HG03159 (cell line): ENCODE data around the gene SERPINI2.

Experiments used
- ATAC-seq: cut with Tn5 transposase; IDR thresholded peaks from one replicate; pipeline ENCODE4 v1.9.1; 2021; ENCODE audit warnings: mild to moderate bottlenecking, moderate library complexity; ENCODE audit not compliant: unreplicated experiment

The SERPINI2 gene

GRCh38 chr3:167473863-167474262, at the start of gene SERPINI2:
Gene SERPINI2 (minus strand): TSS chr3:167474042. CDS start chr3:167471834, 2,208 bp downstream.
- no peak for ATAC-seq

GRCh38 chr3:167521006-167521355, 47.1 kb upstream of the SERPINI2 start:
- no peak for ATAC-seq

GRCh38 chr3:167520266-167521005, 46.6 kb upstream of the SERPINI2 start:
- no peak for ATAC-seq

GRCh38 chr3:167507954-167508353, 34.1 kb upstream of the SERPINI2 start:
- ATAC-seq, result no peak

GRCh38 chr3:167502401-167502800, 28.6 kb upstream of the SERPINI2 start:
- ATAC-seq, result no peak

- no peak for ATAC-seq
These were observed 28.1 kb upstream of the SERPINI2 start for GRCh38 chr3:167501941-167502340.

GRCh38 chr3:167497903-167498302, 24.1 kb upstream of the SERPINI2 start:
- no peak for ATAC-seq

GRCh38 chr3:167493244-167493643, 19.4 kb upstream of the SERPINI2 start:
- ATAC-seq, result peak; percentile 54

- ATAC-seq, result no peak
These were observed 17.8 kb upstream of the SERPINI2 start for GRCh38 chr3:167491621-167492020.

- ATAC-seq, result no peak
These were observed 15.7 kb upstream of the SERPINI2 start for GRCh38 chr3:167489571-167489970.

- ATAC-seq, result no peak
These were observed 13.7 kb upstream of the SERPINI2 start for GRCh38 chr3:167487556-167487955.

GRCh38 chr3:167484551-167484950, 10.7 kb upstream of the SERPINI2 start:
- ATAC-seq, result no peak

GRCh38 chr3:167483708-167484475, 10.1 kb upstream of the SERPINI2 start:
- ATAC-seq, result no peak

- ATAC-seq, result no peak
These were observed 7.3 kb upstream of the SERPINI2 start for GRCh38 chr3:167481164-167481563.

GRCh38 chr3:167480748-167481147, 6.9 kb upstream of the SERPINI2 start:
- no peak for ATAC-seq

- ATAC-seq, result no peak
These were observed 4.5 kb downstream of the SERPINI2 start for GRCh38 chr3:167469381-167469780.

GRCh38 chr3:167467848-167468611, 5.8 kb downstream of the SERPINI2 start:
- no peak for ATAC-seq

GRCh38 chr3:167466966-167467365, 6.9 kb downstream of the SERPINI2 start:
- no peak for ATAC-seq

- no peak for ATAC-seq
These were observed 17.6 kb downstream of the SERPINI2 start for GRCh38 chr3:167456157-167456799.

GRCh38 chr3:167453815-167454214, 20.0 kb downstream of the SERPINI2 start:
- ATAC-seq, result no peak

- ATAC-seq, result no peak
These were observed 22.6 kb downstream of the SERPINI2 start for GRCh38 chr3:167451282-167451681.
